H9 (cell line): ENCODE data around the gene USP7. TPM values are rescaled to one million over a fixed set of nuclear protein-coding genes. Genes with fewer than 3 reads are reported as not detected.

ENCODE experiments used
- DNase-seq: peaks from one replicate; pipeline ENCODE4 v3.0.0-alpha.2; 2017
- H2AFZ ChIP-seq: one replicate; pipeline ENCODE4 v1.6.1; 2013; ENCODE audit warnings: mild to moderate bottlenecking, low read length, control low read depth, moderate library complexity
- H2AK5ac ChIP-seq: 2 replicates; pipeline ENCODE4 v1.6.1; 2013; ENCODE audit warnings: low read length, control low read depth, mixed read lengths; ENCODE audit not compliant: insufficient read length
- H2BK120ac ChIP-seq: one replicate; pipeline ENCODE4 v1.6.1; 2013; ENCODE audit warnings: low read depth, mild to moderate bottlenecking, low read length, control low read depth, inconsistent platforms; ENCODE audit not compliant: poor library complexity, severe bottlenecking
- H2BK12ac ChIP-seq: 2 replicates; pipeline ENCODE4 v1.6.1; 2013; ENCODE audit warnings: low read length, control low read depth, mixed read lengths, low read depth; ENCODE audit not compliant: insufficient read length
- H2BK15ac ChIP-seq: 2 replicates; pipeline ENCODE4 v1.6.1; 2013; ENCODE audit warnings: low read depth, low read length, control low read depth
- H2BK20ac ChIP-seq: one replicate; pipeline ENCODE4 v1.6.1; 2013; ENCODE audit warnings: low read depth, mild to moderate bottlenecking, low read length, control low read depth, inconsistent platforms; ENCODE audit not compliant: poor library complexity, severe bottlenecking
- H2BK5ac ChIP-seq: 2 replicates; pipeline ENCODE4 v1.6.1; 2013; ENCODE audit warnings: low read length, control low read depth, mixed read lengths; ENCODE audit not compliant: insufficient read length
- H3K14ac ChIP-seq: 2 replicates; pipeline ENCODE4 v1.6.1; 2013; ENCODE audit warnings: low read length, control low read depth; ENCODE audit not compliant: insufficient read depth
- H3K18ac ChIP-seq: 2 replicates; pipeline ENCODE4 v1.6.1; 2013; ENCODE audit warnings: low read depth, mild to moderate bottlenecking, mixed read lengths, low read length, control low read depth; ENCODE audit not compliant: insufficient read length
- H3K23ac ChIP-seq: 2 replicates; pipeline ENCODE4 v1.6.1; 2013; ENCODE audit warnings: low read length, control low read depth, mixed read lengths, low read depth; ENCODE audit not compliant: insufficient read length
- H3K23me2 ChIP-seq: 2 replicates; pipeline ENCODE4 v1.6.1; 2013; ENCODE audit warnings: low read depth, mild to moderate bottlenecking, mixed read lengths, low read length, control low read depth; ENCODE audit not compliant: insufficient read length, poor library complexity, severe bottlenecking
- H3K27ac ChIP-seq: 2 replicates; pipeline ENCODE4 v1.5.1; 2013; ENCODE audit warnings: low read length, control low read depth, mixed read lengths, low read depth; ENCODE audit not compliant: insufficient read length
- H3K27me3 ChIP-seq: 2 replicates; pipeline ENCODE4 v1.6.1; 2013; ENCODE audit warnings: low read length, control low read depth, inconsistent platforms; ENCODE audit not compliant: insufficient read depth
- H3K4ac ChIP-seq: 2 replicates; pipeline ENCODE4 v1.6.1; 2013; ENCODE audit warnings: low read depth, mild to moderate bottlenecking, control low read depth, inconsistent platforms, low read length, moderate library complexity
- H3K4me1 ChIP-seq: 2 replicates; pipeline ENCODE4 v1.6.1; 2013; ENCODE audit warnings: low read length, control low read depth, inconsistent platforms; ENCODE audit not compliant: insufficient read depth
- H3K4me2 ChIP-seq: 2 replicates; pipeline ENCODE4 v1.6.1; 2013; ENCODE audit warnings: low read length, control low read depth, mixed read lengths; ENCODE audit not compliant: insufficient read length, insufficient read depth
- H3K56ac ChIP-seq: 2 replicates; pipeline ENCODE4 v1.6.1; 2013; ENCODE audit warnings: low read depth, mild to moderate bottlenecking, mixed read lengths, low read length, control low read depth; ENCODE audit not compliant: insufficient read length
- H3K79me1 ChIP-seq: 2 replicates; pipeline ENCODE4 v1.6.1; 2013; ENCODE audit warnings: low read depth, mild to moderate bottlenecking, moderate library complexity, low read length, control low read depth, inconsistent platforms; ENCODE audit not compliant: insufficient read depth, poor library complexity, severe bottlenecking
- H3K79me2 ChIP-seq: 2 replicates; pipeline ENCODE4 v1.6.1; 2013; ENCODE audit warnings: low read length, control low read depth, inconsistent platforms; ENCODE audit not compliant: insufficient read depth
- H3K9ac ChIP-seq: 2 replicates; pipeline ENCODE4 v1.6.1; 2013; ENCODE audit warnings: low read length, control low read depth, mixed read lengths; ENCODE audit not compliant: insufficient read length; ENCODE audit errors: extremely low read depth
- H3K9me3 ChIP-seq: one replicate; pipeline ENCODE4 v1.6.1; 2013; ENCODE audit warnings: low read depth, low read length, inconsistent platforms; ENCODE audit not compliant: control insufficient read depth
- H3T11ph ChIP-seq: one replicate; pipeline ENCODE4 v1.6.1; 2013; ENCODE audit warnings: mild to moderate bottlenecking, low read length, control low read depth, inconsistent platforms
- H4K20me1 ChIP-seq: one replicate; pipeline ENCODE4 v1.6.1; 2013; ENCODE audit not compliant: control insufficient read depth, insufficient read length, insufficient read depth
- H4K5ac ChIP-seq: 2 replicates; pipeline ENCODE4 v1.6.1; 2013; ENCODE audit warnings: low read depth, mild to moderate bottlenecking, mixed read lengths, low read length, control low read depth; ENCODE audit not compliant: insufficient read length
- H4K8ac ChIP-seq: replicated peaks from 2 replicates; pipeline ENCODE4 v1.6.1; 2013; ENCODE audit warnings: low read length, control low read depth, mixed read lengths, low read depth; ENCODE audit not compliant: insufficient read length
- H4K91ac ChIP-seq: 2 replicates; pipeline ENCODE4 v1.6.1; 2013; ENCODE audit warnings: low read depth, mild to moderate bottlenecking, moderate library complexity, mixed read lengths, low read length, control low read depth; ENCODE audit not compliant: insufficient read length
- H3K27ac Mint-ChIP-seq, 3 experiments: 2 replicates in 2 of 3; 3 replicates in 1 of 3; pipeline ENCODE4 v1.8.0; 2020 to 2021; ENCODE audit warnings: mixed read lengths in 3 of 3, mild to moderate bottlenecking in 1 of 3, moderate library complexity in 1 of 3
- H3K27me3 Mint-ChIP-seq: 2 replicates; pipeline ENCODE4 v1.8.0; 2021; ENCODE audit warnings: low read depth, mild to moderate bottlenecking, moderate library complexity, mixed read lengths
- H3K36me3 Mint-ChIP-seq, 3 experiments: 2 replicates in 2 of 3; 3 replicates in 1 of 3; pipeline ENCODE4 v1.8.0; 2020 to 2021; ENCODE audit warnings: low read depth in 3 of 3, mixed read lengths in 3 of 3; ENCODE audit not compliant: insufficient read depth in 1 of 3
- H3K4me1 Mint-ChIP-seq, 2 experiments: 2 replicates each; pipeline ENCODE4 v1.8.0; 2020; ENCODE audit warnings: mixed read lengths in 2 of 2
- H3K4me3 Mint-ChIP-seq, 2 experiments: 2 replicates in 1 of 2; 3 replicates in 1 of 2; pipeline ENCODE4 v1.8.0; 2020 to 2021; ENCODE audit warnings: mild to moderate bottlenecking in 2 of 2, mixed read lengths in 2 of 2, moderate library complexity in 1 of 2
- H3K9me3 Mint-ChIP-seq, 2 experiments: 2 replicates in 1 of 2; 3 replicates in 1 of 2; pipeline ENCODE4 v1.8.0; 2020; ENCODE audit warnings: mild to moderate bottlenecking in 2 of 2, mixed read lengths in 2 of 2, moderate library complexity in 1 of 2
- WGBS: extraction: QIAGEN DNeasy Blood & Tissue Kit; methylation state at CpG from one replicate; pipeline ENCODE4 v1.1.7; 2013; ENCODE audit warnings: missing lambda C conversion rate, low lambda C conversion rate, mixed read lengths; ENCODE audit not compliant: insufficient read length; ENCODE audit errors: extremely low coverage; 5-methylcytosine and 5-hydroxymethylcytosine counted together
- total RNA-seq: library from RNA; stranded (reverse); gene quantifications from 2 replicates; pipeline ENCODE4 v1.2.1, GENCODE V29; 2021
- TF ChIP-seq, protein P1 (sequence below): fragments of 200-600 bp; sonication (generic); conservative IDR thresholded peaks from 3 replicates; pipeline ENCODE4 v1.8.0; 2021; ENCODE audit warnings: antibody characterized with exemption, mild to moderate bottlenecking

The USP7 gene
- total RNA-seq, 1 experiment from 2014 or later, result 192 TPM

DNA sequence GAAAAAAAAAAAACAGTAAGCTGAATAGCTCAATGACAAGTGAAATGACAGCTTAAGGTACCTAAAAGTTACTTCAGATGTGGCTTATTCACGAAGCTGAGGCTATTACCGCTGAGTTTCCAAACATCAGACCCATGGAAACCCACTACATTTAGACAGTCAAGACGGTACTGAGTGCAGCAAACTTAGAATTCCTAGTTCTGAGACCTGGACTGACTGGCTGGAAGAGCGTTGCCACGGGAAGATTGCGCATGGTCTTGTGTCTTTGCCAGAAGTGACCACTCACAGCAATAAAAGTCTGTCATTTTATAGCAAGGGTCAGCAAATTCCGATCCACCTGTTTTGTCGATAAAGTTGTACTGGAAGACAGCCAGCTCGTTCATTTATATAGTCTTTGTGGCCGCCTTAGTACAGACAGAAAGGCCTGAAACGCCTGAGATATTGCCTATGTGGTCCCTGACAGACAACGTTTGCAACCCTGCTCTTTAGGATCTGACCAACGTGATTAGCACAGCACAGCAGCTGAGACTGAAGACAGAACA is 62.3 kb downstream of the USP7 start:
- no peak overlapping the region for H3K4ac ChIP-seq
- H3K79me1 ChIP-seq, result no peaks in the 10 kb centered on the region
- no peaks in the 10 kb centered on the region for H3K9me3 Mint-ChIP-seq
- peak overlapping the region in 1 of 3 experiments; percentile 67; a peak in 3 of 7 replicates for H3K27ac Mint-ChIP-seq
- H2BK12ac ChIP-seq, result no peak overlapping the region
- H3K9ac ChIP-seq, result no peak overlapping the region
- H3K27me3 Mint-ChIP-seq, result no peaks in the 10 kb centered on the region
- WGBS, result no CpG with 5 or more reads among the region's 13 CpGs
- H2BK15ac ChIP-seq, result no peak overlapping the region
- TF ChIP-seq, protein P1, sequence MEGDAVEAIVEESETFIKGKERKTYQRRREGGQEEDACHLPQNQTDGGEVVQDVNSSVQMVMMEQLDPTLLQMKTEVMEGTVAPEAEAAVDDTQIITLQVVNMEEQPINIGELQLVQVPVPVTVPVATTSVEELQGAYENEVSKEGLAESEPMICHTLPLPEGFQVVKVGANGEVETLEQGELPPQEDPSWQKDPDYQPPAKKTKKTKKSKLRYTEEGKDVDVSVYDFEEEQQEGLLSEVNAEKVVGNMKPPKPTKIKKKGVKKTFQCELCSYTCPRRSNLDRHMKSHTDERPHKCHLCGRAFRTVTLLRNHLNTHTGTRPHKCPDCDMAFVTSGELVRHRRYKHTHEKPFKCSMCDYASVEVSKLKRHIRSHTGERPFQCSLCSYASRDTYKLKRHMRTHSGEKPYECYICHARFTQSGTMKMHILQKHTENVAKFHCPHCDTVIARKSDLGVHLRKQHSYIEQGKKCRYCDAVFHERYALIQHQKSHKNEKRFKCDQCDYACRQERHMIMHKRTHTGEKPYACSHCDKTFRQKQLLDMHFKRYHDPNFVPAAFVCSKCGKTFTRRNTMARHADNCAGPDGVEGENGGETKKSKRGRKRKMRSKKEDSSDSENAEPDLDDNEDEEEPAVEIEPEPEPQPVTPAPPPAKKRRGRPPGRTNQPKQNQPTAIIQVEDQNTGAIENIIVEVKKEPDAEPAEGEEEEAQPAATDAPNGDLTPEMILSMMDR, result no peak
- H4K8ac ChIP-seq, result no peak overlapping the region
- H4K20me1 ChIP-seq, result no peaks in the 10 kb centered on the region
- H3K18ac ChIP-seq, result no peak overlapping the region
- H3K14ac ChIP-seq, result no peak overlapping the region
- H3K36me3 Mint-ChIP-seq, result peaks cover 84 to 97% (median 95%) of the 10 kb centered on the region in 3 experiments
- H4K91ac ChIP-seq, result no peak overlapping the region
- H2AK5ac ChIP-seq, result no peak overlapping the region
- H3K4me1 Mint-ChIP-seq, result peaks cover 0 to 9% of the 10 kb centered on the region in 2 experiments; a peak in 2 of 4 replicates
- no peaks in the 10 kb centered on the region for H3K23me2 ChIP-seq
- H3K4me3 Mint-ChIP-seq, result no peak overlapping the region
- H3K9me3 ChIP-seq, result no peaks in the 10 kb centered on the region
- no peaks in the 10 kb centered on the region for H3K4me1 ChIP-seq
- no peak overlapping the region for H2AFZ ChIP-seq
- no peak overlapping the region for H3T11ph ChIP-seq
- H3K27me3 ChIP-seq, result no peaks in the 10 kb centered on the region
- no peak overlapping the region for H3K23ac ChIP-seq
- H3K79me2 ChIP-seq, result no peaks in the 10 kb centered on the region
- H3K56ac ChIP-seq, result no peak overlapping the region
- no peak overlapping the region for H4K5ac ChIP-seq
- no peak overlapping the region for H3K27ac ChIP-seq
- no peak overlapping the region for H2BK5ac ChIP-seq
- H2BK20ac ChIP-seq, result no peak overlapping the region
- no peak for DNase-seq
- no peak overlapping the region for H3K4me2 ChIP-seq
- H2BK120ac ChIP-seq, result no peak overlapping the region
